Fibroblast of lung (primary cell): ENCODE results near the gene TBL1XR1. TPM values are rescaled to one million over a fixed set of nuclear protein-coding genes. Genes with fewer than 3 reads are reported as not detected.

Source experiments
- DNase-seq, 2 donors: peaks; one replicate each; pipeline versions ENCODE4 v3.0.0 to v3.0.0-alpha.2; 2010; ENCODE audit warnings: low read depth in 2 of 2
- H2AFZ ChIP-seq: 2 replicates; pipeline ENCODE4 v1.5.1; 2012; ENCODE audit warnings: low read length, control low read depth, inconsistent platforms
- H3K27ac ChIP-seq: 2 replicates; pipeline ENCODE4 v1.5.1; 2011; ENCODE audit warnings: low read length, control low read depth; ENCODE audit not compliant: insufficient read depth
- H3K27me3 ChIP-seq: 2 replicates; pipeline ENCODE4 v1.5.1; 2011; ENCODE audit warnings: mild to moderate bottlenecking, low read length; ENCODE audit not compliant: control insufficient read depth, insufficient read depth
- H3K36me3 ChIP-seq: 2 replicates; pipeline ENCODE4 v1.5.1; 2011; ENCODE audit warnings: low read length; ENCODE audit not compliant: control insufficient read depth, insufficient read depth
- H3K4me1 ChIP-seq: 2 replicates; pipeline ENCODE4 v1.5.1; 2011; ENCODE audit warnings: low read length; ENCODE audit not compliant: control insufficient read depth, insufficient read depth; ENCODE audit errors: extremely low read depth
- H3K4me2 ChIP-seq: 2 replicates; pipeline ENCODE4 v1.5.1; 2011; ENCODE audit warnings: low read length, control low read depth; ENCODE audit not compliant: insufficient read depth; ENCODE audit errors: extremely low read depth
- H3K4me3 ChIP-seq, 4 experiments: fragments of 200-600 bp in 1 of 4; sonication (generic) in 1 of 4; replicated peaks in 1 of 4; 2 replicates each; pipeline ENCODE4 v1.5.1; 2011 to 2016; ENCODE audit warnings: low read length in 4 of 4, low read depth in 3 of 4, mild to moderate bottlenecking in 3 of 4, control low read depth in 2 of 4, inconsistent platforms in 1 of 4, mixed read lengths in 1 of 4; ENCODE audit not compliant: insufficient read depth in 1 of 4; ENCODE audit errors: control extremely low read depth in 1 of 4
- H3K79me2 ChIP-seq: 2 replicates; pipeline ENCODE4 v1.5.1; 2012; ENCODE audit warnings: mild to moderate bottlenecking, low read length, inconsistent platforms; ENCODE audit not compliant: control insufficient read depth, insufficient read depth
- H3K9ac ChIP-seq: 2 replicates; pipeline ENCODE4 v1.5.1; 2011; ENCODE audit warnings: mild to moderate bottlenecking, low read length, control low read depth; ENCODE audit not compliant: insufficient read depth
- H3K9me3 ChIP-seq: 2 replicates; pipeline ENCODE4 v1.5.1; 2012; ENCODE audit warnings: low read depth, low read length; ENCODE audit not compliant: control insufficient read depth, insufficient read depth
- H4K20me1 ChIP-seq: 2 replicates; pipeline ENCODE4 v1.5.1; 2011; ENCODE audit warnings: low read length; ENCODE audit not compliant: control insufficient read depth, insufficient read depth; ENCODE audit errors: extremely low read depth
- EZH2 ChIP-seq: IDR thresholded peaks from 2 replicates; pipeline ENCODE4 v1.5.1; 2012; ENCODE audit warnings: low read length, control low read depth, mild to moderate bottlenecking; ENCODE audit errors: missing control alignments
- polyA plus RNA-seq, 2 donors: library from polyadenylated mRNA; depleted of rRNA in 1 of 2; stranded (reverse) in 1 of 2; unstranded in 1 of 2; fragments of >200 nt; gene quantifications; 2 replicates each; pipeline ENCODE4 v1.2.1, GENCODE V29; 2011 to 2012; ENCODE audit warnings: missing spikeins in 1 of 2
- total RNA-seq: library from RNA; depleted of rRNA; stranded (reverse); fragments of >200 nt; gene quantifications from 2 replicates; pipeline ENCODE4 v1.2.1, GENCODE V29; 2014
- TF ChIP-seq, protein P1 (sequence below), 2 donors: IDR thresholded peaks in 1 of 2; conservative IDR thresholded peaks in 1 of 2; 1 replicate in 1 of 2; 2 replicates in 1 of 2; pipeline ENCODE4 v1.5.1; 2011 to 2012; ENCODE audit warnings: low read length in 2 of 2, control low read depth in 1 of 2, inconsistent platforms in 1 of 2, low read depth in 1 of 2, mild to moderate bottlenecking in 1 of 2

TBL1XR1 gene
- total and polyA plus RNA-seq, 2 donors (not counting 1 experiment from before 2014, with no cell fraction given), result 115 to 369 TPM

DNA sequence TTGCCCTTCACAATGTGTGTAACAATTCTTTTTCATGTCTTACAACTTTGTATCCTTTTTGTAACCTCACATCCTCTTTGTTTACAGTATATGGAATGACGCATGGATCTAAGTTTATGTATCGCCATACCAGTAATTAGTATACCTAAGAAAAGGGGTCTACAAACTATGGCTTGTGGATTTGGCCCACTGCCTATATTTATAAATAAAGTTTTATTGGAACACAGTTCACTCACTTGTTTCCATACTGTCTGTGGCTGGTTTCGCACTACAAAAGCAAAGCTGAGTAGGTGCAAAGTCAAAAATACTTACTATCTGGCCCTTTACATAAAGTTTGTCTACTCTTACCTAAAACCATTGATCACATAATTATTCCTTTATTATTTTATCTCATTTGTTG lies 226.5 kb downstream of the TBL1XR1 start:
- H3K27ac ChIP-seq, result no peak overlapping the region
- no peak overlapping the region for H2AFZ ChIP-seq
- H3K79me2 ChIP-seq, result no peaks in the 10 kb centered on the region
- H3K27me3 ChIP-seq, result no peaks in the 10 kb centered on the region
- H3K9ac ChIP-seq, result no peak overlapping the region
- H4K20me1 ChIP-seq, result no peaks in the 10 kb centered on the region
- no peaks in the 10 kb centered on the region for H3K36me3 ChIP-seq
- TF ChIP-seq EZH2, result no peak
- H3K9me3 ChIP-seq, result no peaks in the 10 kb centered on the region
- no peaks in the 10 kb centered on the region for H3K4me1 ChIP-seq
- no peak overlapping the region for H3K4me2 ChIP-seq
- H3K4me3 ChIP-seq, result no peak overlapping the region
- no peak for DNase-seq

DNA sequence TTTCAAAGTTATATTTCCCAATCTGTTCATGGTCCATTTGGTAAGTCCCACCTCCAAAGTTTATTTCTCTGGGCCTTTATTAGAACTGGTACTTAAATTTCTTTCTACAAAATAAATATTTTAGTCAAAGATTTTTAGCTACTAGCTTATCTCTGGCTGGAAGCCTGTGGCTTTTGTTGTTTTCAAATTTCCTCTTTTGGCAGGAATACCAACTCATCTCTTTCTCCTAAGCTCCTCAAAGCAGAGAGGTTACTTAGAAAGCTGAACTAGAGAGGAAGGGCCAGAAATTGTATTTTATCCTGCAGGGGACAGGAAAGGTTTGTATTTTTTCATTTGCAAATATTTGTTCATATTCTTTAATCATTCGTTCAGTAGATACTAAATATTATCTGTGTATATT lies 227.8 kb downstream of the TBL1XR1 start:
- H2AFZ ChIP-seq, result no peak overlapping the region
- H3K9ac ChIP-seq, result no peak overlapping the region
- H3K79me2 ChIP-seq, result no peaks in the 10 kb centered on the region
- TF ChIP-seq, protein P1, sequence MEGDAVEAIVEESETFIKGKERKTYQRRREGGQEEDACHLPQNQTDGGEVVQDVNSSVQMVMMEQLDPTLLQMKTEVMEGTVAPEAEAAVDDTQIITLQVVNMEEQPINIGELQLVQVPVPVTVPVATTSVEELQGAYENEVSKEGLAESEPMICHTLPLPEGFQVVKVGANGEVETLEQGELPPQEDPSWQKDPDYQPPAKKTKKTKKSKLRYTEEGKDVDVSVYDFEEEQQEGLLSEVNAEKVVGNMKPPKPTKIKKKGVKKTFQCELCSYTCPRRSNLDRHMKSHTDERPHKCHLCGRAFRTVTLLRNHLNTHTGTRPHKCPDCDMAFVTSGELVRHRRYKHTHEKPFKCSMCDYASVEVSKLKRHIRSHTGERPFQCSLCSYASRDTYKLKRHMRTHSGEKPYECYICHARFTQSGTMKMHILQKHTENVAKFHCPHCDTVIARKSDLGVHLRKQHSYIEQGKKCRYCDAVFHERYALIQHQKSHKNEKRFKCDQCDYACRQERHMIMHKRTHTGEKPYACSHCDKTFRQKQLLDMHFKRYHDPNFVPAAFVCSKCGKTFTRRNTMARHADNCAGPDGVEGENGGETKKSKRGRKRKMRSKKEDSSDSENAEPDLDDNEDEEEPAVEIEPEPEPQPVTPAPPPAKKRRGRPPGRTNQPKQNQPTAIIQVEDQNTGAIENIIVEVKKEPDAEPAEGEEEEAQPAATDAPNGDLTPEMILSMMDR (conservative IDR thresholded peaks at IDR 0.05 in 1 of 2, IDR thresholded peaks at IDR 0.05 in 1 of 2; ENCODE audit: low read depth in 1 of 2, low read length in 2 of 2), result no peak
- TF ChIP-seq EZH2, result no peak
- no peak overlapping the region for H3K4me3 ChIP-seq
- no peak overlapping the region for H3K4me2 ChIP-seq
- DNase-seq, result peak in 1 of 2 donors; percentile 41
- H3K36me3 ChIP-seq, result no peaks in the 10 kb centered on the region
- no peaks in the 10 kb centered on the region for H4K20me1 ChIP-seq
- H3K27me3 ChIP-seq, result no peaks in the 10 kb centered on the region
- H3K27ac ChIP-seq, result no peak overlapping the region
- no peaks in the 10 kb centered on the region for H3K9me3 ChIP-seq
- no peaks in the 10 kb centered on the region for H3K4me1 ChIP-seq
